ENCODE results near the gene ANKRD37. TPM values are rescaled to one million over a fixed set of nuclear protein-coding genes. Genes with fewer than 3 reads are reported as not detected.

ANKRD37 gene
- total RNA-seq, 1 donor from 2014 or later: 6.1 TPM

DNA sequence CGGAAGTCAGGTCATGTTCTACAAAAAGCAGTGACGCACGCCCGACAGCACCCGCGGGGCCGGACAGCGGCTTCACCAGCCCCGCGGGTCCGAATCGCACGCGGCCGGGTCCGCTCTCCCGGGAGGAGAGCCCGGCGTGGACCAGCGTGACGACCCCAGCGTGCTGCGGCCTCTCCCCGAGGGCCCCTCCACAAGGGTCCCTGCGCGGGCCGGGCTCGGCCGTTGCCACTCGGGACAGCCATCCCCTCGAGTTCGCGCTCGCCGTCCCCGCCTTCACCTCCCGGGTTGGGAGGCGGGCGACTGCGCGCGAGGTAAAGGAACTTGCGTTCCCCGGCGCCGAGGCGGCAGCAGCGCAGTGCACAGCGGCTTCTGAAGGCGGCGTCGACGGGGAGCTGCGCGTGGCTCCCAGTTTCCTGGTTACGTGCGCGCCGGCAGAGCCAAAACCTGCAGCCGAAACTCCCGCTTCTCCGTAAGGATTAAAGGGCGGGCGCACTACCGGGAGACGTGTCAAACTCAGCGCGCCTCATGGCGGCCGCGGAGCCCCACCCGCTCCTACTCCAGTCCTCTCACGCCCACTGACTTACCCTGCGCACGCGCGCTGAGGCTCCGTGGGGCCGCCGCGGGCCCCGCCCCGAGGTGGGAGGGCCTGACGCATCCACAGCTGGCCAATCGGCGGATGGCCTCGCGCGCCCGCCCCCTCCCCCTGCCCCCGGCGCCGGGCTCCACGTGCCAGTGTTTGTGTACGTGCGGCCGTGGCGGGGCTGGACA, 501 bp upstream of the ANKRD37 start:
- Mint-ChIP-seq H3K36me3 (ENCODE audit: low read depth, unreplicated experiment) (peaks cover 3% of the 10 kb centered on the region), H3K4me3 (ENCODE audit: unreplicated experiment) (peak overlapping the region; percentile 91), H3K9me3 (ENCODE audit: unreplicated experiment) (peaks cover 2% of the 10 kb centered on the region), H3K27me3 (ENCODE audit: low read depth, unreplicated experiment) (no peaks in the 10 kb centered on the region), H3K27ac (ENCODE audit: unreplicated experiment) (peak overlapping the region; percentile 82), H3K4me1 (ENCODE audit: low read depth, unreplicated experiment) (peaks cover 6% of the 10 kb centered on the region)
- H3K27me3 ChIP-seq (ENCODE audit: insufficient read depth, low read length): no peaks in the 10 kb centered on the region
- peak overlapping the region; percentile 93 for H3K27ac ChIP-seq (ENCODE audit: low read depth, low read length)
- peak; percentile 93 for DNase-seq (ENCODE audit: low read depth)
- peaks cover 7% of the 10 kb centered on the region for H3K36me3 ChIP-seq (ENCODE audit: insufficient read depth, low read length)
- no peaks in the 10 kb centered on the region for H3K79me2 ChIP-seq (ENCODE audit: insufficient read depth, low read length)
- peak overlapping the region; percentile 88 for H3K9ac ChIP-seq (ENCODE audit: low read length)
- H3K4me3 ChIP-seq (ENCODE audit: insufficient read depth, low read depth, low read length): peak overlapping the region; percentile 64
- peaks cover 9% of the 10 kb centered on the region for H3K4me1 ChIP-seq (ENCODE audit: insufficient read depth, low read length)
- no peaks in the 10 kb centered on the region for H4K20me1 ChIP-seq (ENCODE audit: insufficient read depth, low read length)
- no peaks in the 10 kb centered on the region for H3K9me3 ChIP-seq (ENCODE audit: insufficient read depth, low read depth, low read length)
- H3K4me2 ChIP-seq (ENCODE audit: low read length): peak overlapping the region; percentile 90
- TF ChIP-seq EZH2 (IDR thresholded peaks at IDR 0.05; ENCODE audit: insufficient read depth, low read length): no peak
- TF ChIP-seq, protein P1, sequence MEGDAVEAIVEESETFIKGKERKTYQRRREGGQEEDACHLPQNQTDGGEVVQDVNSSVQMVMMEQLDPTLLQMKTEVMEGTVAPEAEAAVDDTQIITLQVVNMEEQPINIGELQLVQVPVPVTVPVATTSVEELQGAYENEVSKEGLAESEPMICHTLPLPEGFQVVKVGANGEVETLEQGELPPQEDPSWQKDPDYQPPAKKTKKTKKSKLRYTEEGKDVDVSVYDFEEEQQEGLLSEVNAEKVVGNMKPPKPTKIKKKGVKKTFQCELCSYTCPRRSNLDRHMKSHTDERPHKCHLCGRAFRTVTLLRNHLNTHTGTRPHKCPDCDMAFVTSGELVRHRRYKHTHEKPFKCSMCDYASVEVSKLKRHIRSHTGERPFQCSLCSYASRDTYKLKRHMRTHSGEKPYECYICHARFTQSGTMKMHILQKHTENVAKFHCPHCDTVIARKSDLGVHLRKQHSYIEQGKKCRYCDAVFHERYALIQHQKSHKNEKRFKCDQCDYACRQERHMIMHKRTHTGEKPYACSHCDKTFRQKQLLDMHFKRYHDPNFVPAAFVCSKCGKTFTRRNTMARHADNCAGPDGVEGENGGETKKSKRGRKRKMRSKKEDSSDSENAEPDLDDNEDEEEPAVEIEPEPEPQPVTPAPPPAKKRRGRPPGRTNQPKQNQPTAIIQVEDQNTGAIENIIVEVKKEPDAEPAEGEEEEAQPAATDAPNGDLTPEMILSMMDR (IDR thresholded peaks at IDR 0.05; ENCODE audit: insufficient read depth, low read depth, low read length): no peak
- no peak for FAIRE-seq
- peak overlapping the region; percentile 70 for H2AFZ ChIP-seq (ENCODE audit: low read depth, low read length)

DNA sequence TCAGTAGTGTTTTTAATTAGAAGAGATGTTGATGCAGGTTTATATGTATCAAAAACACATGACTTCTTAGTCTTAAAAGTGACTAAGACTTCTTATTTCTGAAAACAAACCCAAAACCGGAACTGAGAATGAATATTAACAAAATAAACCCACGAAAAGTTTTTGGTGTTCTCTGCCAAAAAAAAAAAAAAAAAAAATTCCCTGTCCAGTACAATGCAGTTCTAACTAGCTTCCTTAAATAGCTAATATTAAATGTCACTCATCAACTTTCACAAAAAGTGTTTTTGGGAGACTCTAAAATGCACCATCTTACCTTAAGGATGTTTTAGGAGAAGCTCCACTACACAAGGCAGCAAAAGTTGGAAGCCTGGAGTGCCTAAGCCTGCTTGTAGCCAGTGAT, 2.0 kb downstream of the ANKRD37 start:
- H3K27me3 ChIP-seq (ENCODE audit: insufficient read depth, low read length): no peaks in the 10 kb centered on the region

More for the DNA sequence above, 2.0 kb downstream of the ANKRD37 start:
- Mint-ChIP-seq H3K27me3 (ENCODE audit: low read depth, unreplicated experiment) (no peaks in the 10 kb centered on the region), H3K4me1 (ENCODE audit: low read depth, unreplicated experiment) (peaks cover 6% of the 10 kb centered on the region), H3K4me3 (ENCODE audit: unreplicated experiment) (no peak overlapping the region), H3K27ac (ENCODE audit: unreplicated experiment) (peak overlapping the region; percentile 14), H3K9me3 (ENCODE audit: unreplicated experiment) (no peaks in the 10 kb centered on the region), H3K36me3 (ENCODE audit: low read depth, unreplicated experiment) (peaks cover 6% of the 10 kb centered on the region)
- H3K9ac ChIP-seq (ENCODE audit: low read length): no peak overlapping the region
- FAIRE-seq: no peak
- TF ChIP-seq EZH2 (IDR thresholded peaks at IDR 0.05; ENCODE audit: insufficient read depth, low read length): no peak
- TF ChIP-seq, protein P1 (IDR thresholded peaks at IDR 0.05; ENCODE audit: insufficient read depth, low read depth, low read length): no peak
- H3K27ac ChIP-seq (ENCODE audit: low read depth, low read length): no peak overlapping the region
- no peaks in the 10 kb centered on the region for H4K20me1 ChIP-seq (ENCODE audit: insufficient read depth, low read length)
- H3K79me2 ChIP-seq (ENCODE audit: insufficient read depth, low read length): no peaks in the 10 kb centered on the region
- no peak overlapping the region for H3K4me3 ChIP-seq (ENCODE audit: insufficient read depth, low read depth, low read length)
- no peak overlapping the region for H3K4me2 ChIP-seq (ENCODE audit: low read length)
- peaks cover 12% of the 10 kb centered on the region for H3K36me3 ChIP-seq (ENCODE audit: insufficient read depth, low read length)
- no peak overlapping the region for H2AFZ ChIP-seq (ENCODE audit: low read depth, low read length)
- no peaks in the 10 kb centered on the region for H3K9me3 ChIP-seq (ENCODE audit: insufficient read depth, low read depth, low read length)
- no peak for DNase-seq (ENCODE audit: low read depth)
- H3K4me1 ChIP-seq (ENCODE audit: insufficient read depth, low read length): peaks cover 9% of the 10 kb centered on the region
